Lower leg skin (tissue), 3 donors: ENCODE measurements around the gene RSAD2.

Experiments
- CTCF ChIP-seq, 3 donors: fragments of 450-650 bp; IDR thresholded peaks; one replicate each; pipeline ENCODE4 v1.5.1; 2016; ENCODE audit warnings: antibody characterized with exemption in 3 of 3, mild to moderate bottlenecking in 3 of 3, moderate library complexity in 2 of 3
- POLR2A ChIP-seq, 2 donors: fragments of 450-650 bp; IDR thresholded peaks; one replicate each; pipeline ENCODE4 v1.6.1; 2016 to 2017; ENCODE audit warnings: antibody characterized with exemption in 2 of 2, mild to moderate bottlenecking in 1 of 2, moderate library complexity in 1 of 2

- TF ChIP-seq CTCF (IDR thresholded peaks at IDR 0.05) (no peak), POLR2A (IDR thresholded peaks at IDR 0.05) (no peak)
Observed at GRCh38 chr2:6881046-6881445, 3.5 kb downstream of the RSAD2 start.
